ENCODE data around the gene GABRG3.

Gene GABRG3

GRCh38 chr15:26970712-26971210 lies at the start of gene GABRG3:
TSS of gene GABRG3 (plus strand) at chr15:26971181.
- no peak within 1 kb of the TSS for H3K4me3 ChIP-seq (ENCODE audit: low read length)
- TF ChIP-seq ZNF274 (IDR thresholded peaks at IDR 0.05; ENCODE audit: low read depth, low read length): no peak

- H3K4me3 ChIP-seq (ENCODE audit: low read length): no peak overlapping the region
- TF ChIP-seq ZNF274 (IDR thresholded peaks at IDR 0.05; ENCODE audit: low read depth, low read length): no peak
Measured at GRCh38 chr15:26921433-26921832, 49.5 kb upstream of the GABRG3 start.

GRCh38 chr15:26926081-26926480 lies 44.9 kb upstream of the GABRG3 start:
- TF ChIP-seq ZNF274 (IDR thresholded peaks at IDR 0.05; ENCODE audit: low read depth, low read length): no peak
- no peak overlapping the region for H3K4me3 ChIP-seq (ENCODE audit: low read length)

GRCh38 chr15:26928051-26928450 lies 42.9 kb upstream of the GABRG3 start:
- TF ChIP-seq ZNF274 (IDR thresholded peaks at IDR 0.05; ENCODE audit: low read depth, low read length): no peak
- no peak overlapping the region for H3K4me3 ChIP-seq (ENCODE audit: low read length)

GRCh38 chr15:26929588-26929987 lies 41.4 kb upstream of the GABRG3 start:
- TF ChIP-seq ZNF274 (IDR thresholded peaks at IDR 0.05; ENCODE audit: low read depth, low read length): no peak
- H3K4me3 ChIP-seq (ENCODE audit: low read length): no peak overlapping the region

- H3K4me3 ChIP-seq (ENCODE audit: low read length): no peak overlapping the region
- no peak for TF ChIP-seq ZNF274 (IDR thresholded peaks at IDR 0.05; ENCODE audit: low read depth, low read length)
Measured at GRCh38 chr15:26934848-26935247, 36.1 kb upstream of the GABRG3 start.

- TF ChIP-seq ZNF274 (IDR thresholded peaks at IDR 0.05; ENCODE audit: low read depth, low read length): no peak
- no peak overlapping the region for H3K4me3 ChIP-seq (ENCODE audit: low read length)
Measured at GRCh38 chr15:26935322-26935721, 35.7 kb upstream of the GABRG3 start.

GRCh38 chr15:26936502-26936901 lies 34.5 kb upstream of the GABRG3 start:
- no peak for TF ChIP-seq ZNF274 (IDR thresholded peaks at IDR 0.05; ENCODE audit: low read depth, low read length)
- H3K4me3 ChIP-seq (ENCODE audit: low read length): no peak overlapping the region

- no peak overlapping the region for H3K4me3 ChIP-seq (ENCODE audit: low read length)
- TF ChIP-seq ZNF274 (IDR thresholded peaks at IDR 0.05; ENCODE audit: low read depth, low read length): no peak
Measured at GRCh38 chr15:26937134-26937533, 33.8 kb upstream of the GABRG3 start.

- no peak for TF ChIP-seq ZNF274 (IDR thresholded peaks at IDR 0.05; ENCODE audit: low read depth, low read length)
- H3K4me3 ChIP-seq (ENCODE audit: low read length): no peak overlapping the region
Measured at GRCh38 chr15:26939398-26939797, 31.6 kb upstream of the GABRG3 start.

- H3K4me3 ChIP-seq (ENCODE audit: low read length): no peak overlapping the region
- no peak for TF ChIP-seq ZNF274 (IDR thresholded peaks at IDR 0.05; ENCODE audit: low read depth, low read length)
Measured at GRCh38 chr15:26941489-26941888, 29.5 kb upstream of the GABRG3 start.

- TF ChIP-seq ZNF274 (IDR thresholded peaks at IDR 0.05; ENCODE audit: low read depth, low read length): no peak
- H3K4me3 ChIP-seq (ENCODE audit: low read length): no peak overlapping the region
Measured at GRCh38 chr15:26943866-26944265, 27.1 kb upstream of the GABRG3 start.

GRCh38 chr15:26945046-26945445 lies 25.9 kb upstream of the GABRG3 start:
- H3K4me3 ChIP-seq (ENCODE audit: low read length): no peak overlapping the region
- no peak for TF ChIP-seq ZNF274 (IDR thresholded peaks at IDR 0.05; ENCODE audit: low read depth, low read length)

GRCh38 chr15:26950001-26950400 lies 21.0 kb upstream of the GABRG3 start:
- no peak overlapping the region for H3K4me3 ChIP-seq (ENCODE audit: low read length)
- no peak for TF ChIP-seq ZNF274 (IDR thresholded peaks at IDR 0.05; ENCODE audit: low read depth, low read length)

GRCh38 chr15:26954403-26954802 lies 16.6 kb upstream of the GABRG3 start:
- no peak for TF ChIP-seq ZNF274 (IDR thresholded peaks at IDR 0.05; ENCODE audit: low read depth, low read length)

GRCh38 chr15:26967719-26968269 lies 3.2 kb upstream of the GABRG3 start:
- H3K4me3 ChIP-seq (ENCODE audit: low read length): no peak overlapping the region
- TF ChIP-seq ZNF274 (IDR thresholded peaks at IDR 0.05; ENCODE audit: low read depth, low read length): no peak

More at GRCh38 chr15:26954403-26954802, 16.6 kb upstream of the GABRG3 start:
- no peak overlapping the region for H3K4me3 ChIP-seq (ENCODE audit: low read length)

Data from GM08714 (cell line).